PC-9 (cell line): Measurements from ENCODE around the gene ZNF48.

ENCODE experiments used
- CTCF ChIP-seq: fragments of 200-600 bp; sonication (generic); conservative IDR thresholded peaks from 2 replicates; pipeline ENCODE4 v1.6.1; 2017; ENCODE audit warnings: mixed run types, antibody characterized with exemption, mild to moderate bottlenecking, moderate library complexity
- EZH2 ChIP-seq: fragments of 200-600 bp; sonication (generic); IDR thresholded peaks from 2 replicates; pipeline ENCODE4 v1.8.0; 2017; ENCODE audit warnings: antibody characterized with exemption, low read depth

- no peak for TF ChIP-seq EZH2
- TF ChIP-seq CTCF: no peak
Observed at GRCh38 chr16:30361180-30361579, 34.0 kb upstream of the ZNF48 start.
